Right atrium auricular region (tissue), 2 donors: Measurements from ENCODE around the gene SLC16A3. TPM values are rescaled to one million over a fixed set of nuclear protein-coding genes. Genes with fewer than 3 reads are reported as not detected.

Source experiments
- DNase-seq: peaks from one replicate; pipeline ENCODE4 v3.0.0-alpha.2; 2019; ENCODE audit warnings: low spot score
- H3K27ac ChIP-seq, 2 donors: fragments of 200-600 bp; sonication (generic); 1 replicate in 1 of 2; 2 replicates in 1 of 2; pipeline ENCODE4 v1.5.1; 2016 to 2019
- H3K27me3 ChIP-seq, 2 donors: fragments of 200-600 bp; sonication (generic); one replicate each; pipeline versions ENCODE4 v1.5.1 to v1.6.0; 2017 to 2019
- H3K36me3 ChIP-seq: fragments of 200-600 bp; sonication (generic); one replicate; pipeline ENCODE4 v1.5.1; 2016
- H3K4me1 ChIP-seq, 2 donors: fragments of 200-600 bp; sonication (generic); one replicate each; pipeline versions ENCODE4 v1.5.1 to v1.6.0; 2017 to 2019
- H3K4me3 ChIP-seq, 2 donors: fragments of 200-600 bp; sonication (generic); 1 replicate in 1 of 2; 2 replicates in 1 of 2; pipeline ENCODE4 v1.5.1; 2017 to 2019; ENCODE audit warnings: mild to moderate bottlenecking in 1 of 2, moderate library complexity in 1 of 2
- H3K9me3 ChIP-seq, 2 donors: fragments of 200-600 bp; sonication (generic); one replicate each; pipeline ENCODE4 v1.5.1; 2019
- CTCF ChIP-seq, 2 donors: fragments of 200-600 bp; sonication (generic); IDR thresholded peaks; one replicate each; pipeline ENCODE4 v1.5.1; 2019; ENCODE audit warnings: antibody characterized with exemption in 2 of 2
- total RNA-seq, 2 donors: library from RNA; depleted of rRNA; stranded (reverse); fragments of >200 nt; gene quantifications; one replicate each; pipeline ENCODE4 v1.1.0, GENCODE V29; 2016

Gene SLC16A3
- total RNA-seq, 2 donors from 2014 or later: 5.0 to 19.5 TPM

DNA sequence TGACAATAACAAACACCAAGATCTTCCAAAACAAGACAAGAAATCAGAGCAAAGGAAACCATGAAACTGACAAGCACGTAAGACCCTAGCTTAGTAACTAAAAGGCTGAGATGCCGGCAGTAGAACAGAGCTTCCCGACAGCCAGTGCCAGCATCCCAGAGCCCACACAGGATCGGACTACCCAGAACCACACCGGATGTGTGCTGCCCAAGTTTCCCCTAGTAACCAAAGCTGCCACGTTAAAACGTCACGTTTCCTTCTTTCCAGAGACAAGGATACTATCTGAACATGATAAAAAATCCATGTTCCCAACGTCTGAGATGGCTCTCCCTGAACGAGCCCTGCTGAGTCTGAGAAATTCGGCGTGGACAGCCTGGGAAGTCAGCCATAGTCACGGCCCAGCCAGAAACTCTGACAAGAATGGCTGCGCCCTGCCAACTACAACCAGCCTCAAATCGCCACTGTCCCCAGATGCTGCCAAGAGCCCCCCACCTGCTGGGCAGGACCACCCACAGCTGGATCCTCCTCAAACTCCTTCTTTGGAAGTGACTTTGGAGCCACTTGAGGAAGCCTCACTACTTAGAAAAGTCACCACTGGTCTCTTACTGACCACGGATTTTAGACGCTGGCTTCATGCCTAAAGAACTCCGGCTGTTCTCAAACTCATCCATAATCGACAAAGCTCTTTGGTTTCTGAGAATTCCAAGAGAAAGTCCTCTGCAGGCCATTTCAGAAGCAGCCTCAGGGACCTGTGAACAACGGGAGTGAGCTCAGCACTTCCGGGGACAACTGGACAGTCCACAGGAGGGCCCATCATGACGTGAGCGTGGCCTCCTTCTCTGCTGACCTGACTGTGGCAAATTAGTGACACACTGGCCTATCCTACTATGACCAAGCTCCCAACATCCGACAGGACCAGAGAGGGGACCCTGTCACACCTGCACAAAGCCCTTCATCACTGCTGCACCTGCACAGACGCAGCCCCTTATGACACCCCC is 32.9 kb upstream of the SLC16A3 start:
- peaks cover 20% of the 10 kb centered on the region for H3K36me3 ChIP-seq
- no peaks in the 10 kb centered on the region for H3K9me3 ChIP-seq
- H3K27ac ChIP-seq: peak overlapping the region in 1 of 2 donors; percentile 27
- H3K4me1 ChIP-seq: no peaks in the 10 kb centered on the region
- no peak for DNase-seq
- no peak for TF ChIP-seq CTCF (IDR thresholded peaks at IDR 0.05)
- H3K27me3 ChIP-seq: no peaks in the 10 kb centered on the region
- H3K4me3 ChIP-seq: no peak overlapping the region

DNA sequence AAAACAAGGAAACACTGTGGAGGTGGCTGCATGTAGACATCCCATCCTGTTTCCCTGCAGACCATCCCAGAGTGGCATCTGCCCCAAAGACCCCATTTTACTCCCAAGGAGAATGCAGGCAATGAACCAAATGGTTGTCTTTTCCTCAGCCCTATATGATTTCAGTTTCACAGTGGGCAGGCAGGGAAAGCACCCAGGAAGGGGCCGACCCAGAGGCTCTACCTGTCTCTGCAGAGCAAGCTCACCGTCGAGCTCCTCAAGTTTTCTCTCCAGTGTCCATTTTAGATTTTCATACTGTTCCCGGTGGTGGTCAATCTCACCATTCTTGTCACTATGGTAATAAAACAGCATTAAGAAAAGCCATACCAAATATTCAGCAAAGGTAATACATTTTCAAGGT is 30.8 kb upstream of the SLC16A3 start:
- no peak overlapping the region for H3K27ac ChIP-seq
- no peak for DNase-seq
- no peaks in the 10 kb centered on the region for H3K27me3 ChIP-seq
- H3K4me1 ChIP-seq: no peaks in the 10 kb centered on the region
- H3K36me3 ChIP-seq: peaks cover 11% of the 10 kb centered on the region
- no peak for TF ChIP-seq CTCF (IDR thresholded peaks at IDR 0.05)
- H3K4me3 ChIP-seq: no peak overlapping the region
- no peaks in the 10 kb centered on the region for H3K9me3 ChIP-seq

DNA sequence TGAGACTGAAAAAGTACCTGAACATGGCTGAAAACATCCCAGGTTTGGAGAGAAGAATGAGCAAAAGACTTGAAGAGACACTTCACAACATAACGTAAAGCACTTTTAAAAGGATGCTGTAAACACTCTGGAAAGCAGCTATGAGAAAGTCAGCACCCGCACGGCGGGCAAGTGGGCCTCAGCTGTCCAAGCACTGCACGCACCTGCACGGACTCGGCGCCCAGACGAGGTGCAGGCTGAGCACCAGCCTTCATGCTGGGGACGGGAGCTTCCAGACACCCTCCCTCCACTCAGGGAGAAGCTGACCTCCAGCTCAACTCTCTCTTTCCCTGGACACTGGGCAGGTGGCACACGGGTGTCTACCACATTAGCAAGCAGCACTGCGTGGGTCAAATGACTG is 29.3 kb upstream of the SLC16A3 start:
- TF ChIP-seq CTCF (IDR thresholded peaks at IDR 0.05): no peak
- Histone ChIP-seq H3K27me3 (no peaks in the 10 kb centered on the region), H3K36me3 (peaks cover 4% of the 10 kb centered on the region), H3K4me1 (no peaks in the 10 kb centered on the region), H3K27ac (no peak overlapping the region), H3K9me3 (no peaks in the 10 kb centered on the region), H3K4me3 (no peak overlapping the region)
- no peak for DNase-seq

GRCh38 chr17:82200135-82200534 is 28.7 kb upstream of the SLC16A3 start:
- Histone ChIP-seq H3K27me3 (no peaks in the 10 kb centered on the region), H3K27ac (no peak overlapping the region), H3K9me3 (no peaks in the 10 kb centered on the region), H3K4me1 (no peaks in the 10 kb centered on the region), H3K36me3 (no peaks in the 10 kb centered on the region), H3K4me3 (no peak overlapping the region)
- DNase-seq: no peak
- TF ChIP-seq CTCF (IDR thresholded peaks at IDR 0.05): no peak

- no peak overlapping the region for H3K4me3 ChIP-seq
- no peaks in the 10 kb centered on the region for H3K9me3 ChIP-seq
- no peaks in the 10 kb centered on the region for H3K36me3 ChIP-seq
- H3K27me3 ChIP-seq: no peaks in the 10 kb centered on the region
- H3K27ac ChIP-seq: no peak overlapping the region
- DNase-seq: no peak
- peaks cover 0 to 6% of the 10 kb centered on the region in 2 donors for H3K4me1 ChIP-seq
- no peak for TF ChIP-seq CTCF (IDR thresholded peaks at IDR 0.05)
These were observed 27.9 kb upstream of the SLC16A3 start for GRCh38 chr17:82200743-82201497.
